Tongue (tissue), 2 donors: ENCODE measurements around the gene PDZD2. TPM values are rescaled to one million over a fixed set of nuclear protein-coding genes. Genes with fewer than 3 reads are reported as not detected.
"Not testable (repeated sequence)": the region's sequence is repeated elsewhere in the genome, so short reads cannot be mapped to it uniquely, and the experiment has no call there.

Experiments used
- DNase-seq: peaks from one replicate; pipeline ENCODE4 v3.0.0-alpha.2; 2015
- total RNA-seq: library from RNA; depleted of rRNA; stranded (reverse); fragments of >200 nt; gene quantifications from one replicate; pipeline ENCODE4 v1.2.3, GENCODE V29; 2014

PDZD2 gene
- total RNA-seq, 1 donor from 2014 or later: 28.6 TPM

DNA sequence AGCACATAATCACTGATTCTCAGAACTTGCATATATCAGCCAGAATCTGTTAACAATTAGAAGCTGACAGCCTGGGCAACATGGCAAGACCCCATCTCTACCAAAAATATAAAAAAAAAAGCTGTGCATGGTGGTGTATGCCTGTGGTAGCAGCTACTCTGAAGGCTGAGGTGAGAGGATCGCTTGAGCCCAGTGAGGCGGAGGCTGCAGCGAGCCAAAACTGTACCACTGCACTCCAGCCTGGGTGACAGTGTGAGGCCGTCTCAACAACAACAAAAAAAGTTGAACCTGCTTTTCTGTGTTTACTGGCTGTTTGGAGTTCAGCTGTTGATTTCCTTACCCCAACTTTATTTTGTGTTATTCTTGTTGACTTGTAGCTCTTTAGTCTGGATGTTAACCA, 468.4 kb downstream of the PDZD2 start:
- no peak for DNase-seq

DNA sequence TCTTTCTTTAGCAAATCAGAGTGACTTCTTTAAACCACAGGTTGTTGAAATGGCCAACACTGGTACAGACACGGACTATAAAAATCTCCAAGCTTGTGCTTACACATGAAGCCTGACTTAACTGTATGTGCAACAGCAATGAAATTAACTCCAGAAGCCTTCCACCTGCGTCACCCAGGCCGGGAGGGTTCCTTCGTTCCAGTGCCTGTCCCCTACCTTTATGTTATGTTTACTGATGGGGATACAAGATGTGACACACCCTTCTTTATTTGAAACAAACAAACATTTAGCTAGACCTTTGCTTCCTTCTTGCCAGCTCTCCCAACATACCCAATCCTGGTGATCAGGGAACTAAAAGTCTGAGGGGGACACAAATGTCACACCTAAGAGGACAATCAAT, 469.2 kb downstream of the PDZD2 start:
- no peak for DNase-seq

DNA sequence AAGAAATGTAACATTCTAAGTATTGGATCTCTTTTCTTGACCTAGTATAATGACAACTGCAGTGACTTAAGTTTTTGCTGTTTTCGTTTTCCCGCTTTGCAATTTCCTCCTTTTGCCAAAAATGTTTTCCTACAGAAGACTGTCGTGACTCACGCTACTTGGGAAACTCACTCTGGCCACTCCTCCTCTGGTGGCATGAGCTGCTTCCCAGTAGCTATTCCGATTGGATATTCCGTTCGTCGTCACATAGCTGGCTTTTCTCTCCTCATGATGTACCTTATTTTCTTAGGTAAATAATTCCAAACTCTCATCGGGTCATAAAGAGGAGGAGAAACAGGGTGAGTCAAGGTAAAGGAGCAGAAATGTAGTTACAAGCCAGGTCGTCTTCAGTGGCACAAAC, 470.3 kb downstream of the PDZD2 start:
- DNase-seq: no peak

DNA sequence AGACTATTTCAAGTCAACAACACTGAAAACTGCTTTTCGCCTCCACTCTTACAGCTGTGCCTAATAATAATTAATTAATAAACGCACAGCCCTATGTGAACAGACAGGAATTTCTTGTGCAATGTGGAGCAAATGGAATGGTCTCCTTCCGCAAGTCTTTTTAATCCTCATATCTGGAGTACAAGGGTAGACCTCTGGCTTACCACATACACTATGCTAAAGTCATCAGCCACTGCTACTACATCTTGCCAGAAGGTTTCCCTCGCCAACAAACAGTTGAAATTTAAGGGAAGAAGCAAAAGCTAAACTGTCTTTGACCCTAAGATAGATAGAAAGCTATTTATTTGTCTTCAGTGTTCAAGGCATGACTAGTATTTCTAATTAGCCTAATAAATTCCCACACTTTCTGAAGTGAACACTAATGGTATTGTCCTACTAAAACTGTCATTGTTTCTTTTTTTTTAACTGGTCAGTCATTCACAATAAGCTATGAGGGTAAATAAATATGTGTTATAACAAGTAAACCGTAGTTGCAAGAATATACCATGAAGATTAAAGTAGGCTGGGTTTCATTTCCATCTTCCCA, 471.3 kb downstream of the PDZD2 start:
- DNase-seq: no peak

DNA sequence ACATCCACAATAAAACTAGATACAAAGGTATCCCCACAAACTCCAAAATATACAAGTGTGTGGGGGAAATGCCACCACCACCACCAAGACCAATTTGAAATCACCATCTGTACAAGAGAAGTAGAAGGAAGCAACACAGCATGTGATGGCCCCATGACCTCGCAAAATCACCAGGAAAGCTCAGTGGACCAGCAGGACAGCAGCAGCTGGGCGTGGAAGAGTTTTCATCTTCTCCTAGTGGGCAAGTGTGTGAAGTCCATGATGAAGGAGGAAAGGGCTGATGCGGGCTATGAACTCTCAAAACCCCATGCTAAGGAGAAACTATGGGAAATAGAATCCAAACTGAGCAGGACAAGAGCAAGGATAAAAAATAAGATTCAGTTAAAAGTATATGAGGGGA, 477.1 kb downstream of the PDZD2 start:
- no peak for DNase-seq

DNA sequence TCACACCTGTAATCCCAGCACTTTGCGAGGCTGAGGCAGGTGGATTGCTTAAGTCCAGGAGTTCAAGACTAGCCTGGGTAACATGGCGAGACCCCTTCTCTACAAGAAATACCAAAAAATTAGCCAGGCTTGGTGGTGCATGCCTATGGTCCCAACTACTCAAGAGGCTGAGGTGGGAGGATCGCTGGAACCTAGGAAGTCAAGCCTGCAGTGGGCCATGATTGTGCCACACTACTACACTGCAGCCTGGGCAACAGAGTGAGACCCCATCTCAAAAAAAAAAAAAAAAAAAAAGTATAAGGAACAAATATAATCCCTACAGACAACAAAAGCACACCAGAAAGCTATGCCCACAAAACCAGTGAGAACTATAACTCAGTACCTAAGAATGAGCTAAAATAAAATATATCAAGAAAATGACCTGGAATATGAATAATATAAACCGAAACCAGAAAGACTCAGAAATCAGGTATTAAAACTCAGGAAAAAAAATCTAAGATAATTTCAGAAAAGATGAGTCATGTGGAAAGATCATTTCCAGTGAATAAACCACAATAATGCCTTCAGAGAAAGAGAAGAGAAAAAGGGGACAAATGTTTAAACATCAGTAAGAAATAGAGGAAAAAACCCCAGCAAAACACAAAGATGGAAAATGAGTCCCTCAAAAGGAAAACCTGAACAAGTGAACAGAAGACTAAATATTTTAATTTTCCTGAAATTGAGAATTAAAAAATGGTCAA, 477.8 kb downstream of the PDZD2 start:
- DNase-seq: no peak

DNA sequence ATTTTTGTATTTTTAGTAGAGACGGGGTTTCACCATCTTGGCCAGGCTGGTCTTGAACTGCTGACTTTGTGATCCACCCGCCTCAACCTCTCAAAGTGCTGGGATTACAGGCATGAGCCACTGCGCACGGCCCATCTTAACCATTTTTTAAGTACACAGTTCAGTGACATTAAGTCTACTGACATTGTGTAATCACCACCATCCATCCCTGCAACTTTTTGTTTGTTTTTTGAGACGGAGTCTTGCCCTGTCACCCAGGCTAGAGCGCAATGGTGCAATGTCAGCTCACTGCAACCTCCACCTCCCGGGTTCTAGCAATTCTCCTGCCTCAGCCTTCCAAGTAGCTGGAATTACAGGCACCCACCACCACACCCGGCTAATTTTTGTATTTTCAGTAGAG, 480.0 kb downstream of the PDZD2 start:
- DNase-seq: not testable (repeated sequence)

DNA sequence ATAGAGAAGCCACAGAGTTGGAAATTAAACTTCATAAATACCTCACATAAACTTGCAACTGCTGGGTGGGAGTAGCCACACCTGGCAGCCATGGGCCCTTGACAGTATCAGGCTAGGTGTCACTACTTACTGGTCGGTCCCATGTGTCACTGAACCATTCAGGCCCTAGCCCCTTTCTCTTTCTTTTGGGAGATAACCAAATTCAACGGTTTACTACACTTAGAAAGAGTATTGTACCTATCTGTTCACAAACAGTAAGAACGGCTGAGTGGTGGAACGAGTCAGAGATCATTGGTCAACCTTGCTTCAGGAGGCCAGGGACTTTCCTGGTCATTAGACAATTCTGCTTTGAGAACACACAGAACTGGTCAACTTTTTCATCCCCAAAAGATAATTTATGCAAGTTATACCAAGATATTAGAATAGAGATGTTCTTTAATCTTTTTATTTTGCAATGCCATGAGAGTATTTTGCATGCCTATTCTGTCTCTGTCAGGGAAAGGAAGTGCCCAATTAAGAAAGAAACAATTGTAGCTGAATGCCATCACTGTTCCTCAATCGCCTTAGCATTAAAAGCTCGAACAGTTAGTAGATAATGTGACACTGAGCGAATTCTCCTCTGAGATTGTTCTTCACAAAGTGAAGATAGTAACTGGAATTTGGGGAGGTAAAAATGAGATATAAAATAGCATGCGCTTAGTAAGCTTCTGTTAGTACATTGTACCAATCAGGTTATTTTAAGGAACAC, 484.3 kb downstream of the PDZD2 start:
- DNase-seq: no peak

DNA sequence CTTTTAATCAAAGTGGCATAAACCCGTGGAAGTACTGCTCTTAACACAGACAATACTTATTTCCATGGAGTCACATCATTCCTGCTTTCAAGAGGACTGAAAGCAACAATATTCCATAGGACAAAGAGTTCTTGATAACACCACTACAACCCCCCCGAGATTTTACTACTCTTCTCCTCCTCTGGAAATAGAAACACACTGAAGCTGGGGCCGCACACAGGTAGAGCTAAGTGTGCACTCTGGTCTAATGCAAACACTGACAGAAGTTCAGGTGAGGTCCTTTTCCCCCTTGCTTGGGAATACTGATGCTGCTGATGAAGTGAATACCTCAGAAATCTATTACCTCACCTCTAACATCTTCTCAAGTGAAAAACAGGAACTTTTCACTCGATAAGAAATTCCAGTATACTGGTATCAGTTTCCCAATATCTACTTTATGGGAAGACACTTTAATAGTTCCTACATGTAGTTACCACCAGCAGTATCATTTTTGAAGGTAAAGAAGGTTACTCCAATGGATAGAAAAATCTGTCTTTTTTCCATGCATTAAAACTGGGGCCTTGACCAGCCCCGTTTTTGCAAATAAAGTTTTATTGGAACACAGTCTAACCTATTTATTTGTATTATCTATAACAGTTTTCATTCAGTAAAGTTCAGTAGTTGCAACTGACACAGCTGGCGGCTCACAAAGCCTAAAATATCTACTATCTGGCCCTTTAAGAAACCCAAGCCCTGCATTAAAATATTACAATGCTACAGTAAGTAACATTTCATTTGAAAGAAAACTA, 485.2 kb downstream of the PDZD2 start:
- DNase-seq: no peak

DNA sequence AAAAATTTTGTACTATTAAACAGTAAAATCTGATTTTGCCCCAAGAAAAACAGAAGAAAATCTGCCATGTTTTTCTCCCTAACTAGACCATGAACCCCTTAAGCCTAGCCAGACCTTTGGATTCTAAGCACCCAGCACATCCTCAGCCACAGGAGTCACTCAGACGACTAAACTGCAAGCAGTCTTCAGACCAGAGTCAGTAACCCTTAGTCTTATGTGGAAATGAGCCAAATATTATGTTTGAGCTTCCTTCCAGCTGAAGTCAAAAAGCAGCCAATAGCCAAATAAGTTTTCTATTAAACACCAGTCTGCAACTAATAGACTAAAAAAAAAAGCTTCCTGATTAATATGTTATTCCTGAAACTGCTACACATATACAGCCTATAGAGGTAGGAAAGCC, 487.8 kb downstream of the PDZD2 start:
- no peak for DNase-seq

DNA sequence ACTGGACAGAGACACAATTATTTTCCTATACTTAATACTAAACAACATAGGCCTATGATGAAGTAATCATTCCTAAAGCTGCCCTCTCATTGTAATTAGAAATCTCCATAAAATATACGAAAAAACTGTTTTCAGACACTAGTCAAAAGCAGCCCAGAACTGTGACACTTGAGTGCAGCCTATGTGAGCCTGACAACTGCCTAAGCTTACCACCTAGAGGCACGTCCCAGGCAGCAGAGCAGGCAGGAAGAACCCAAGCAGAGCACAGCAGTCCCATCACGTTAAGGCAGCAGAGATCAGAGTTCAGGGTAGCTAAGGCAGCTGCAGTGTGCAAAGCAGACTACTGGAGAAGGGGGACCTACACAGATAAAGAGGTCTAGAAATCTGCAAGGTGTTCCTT, 488.8 kb downstream of the PDZD2 start:
- DNase-seq: no peak

DNA sequence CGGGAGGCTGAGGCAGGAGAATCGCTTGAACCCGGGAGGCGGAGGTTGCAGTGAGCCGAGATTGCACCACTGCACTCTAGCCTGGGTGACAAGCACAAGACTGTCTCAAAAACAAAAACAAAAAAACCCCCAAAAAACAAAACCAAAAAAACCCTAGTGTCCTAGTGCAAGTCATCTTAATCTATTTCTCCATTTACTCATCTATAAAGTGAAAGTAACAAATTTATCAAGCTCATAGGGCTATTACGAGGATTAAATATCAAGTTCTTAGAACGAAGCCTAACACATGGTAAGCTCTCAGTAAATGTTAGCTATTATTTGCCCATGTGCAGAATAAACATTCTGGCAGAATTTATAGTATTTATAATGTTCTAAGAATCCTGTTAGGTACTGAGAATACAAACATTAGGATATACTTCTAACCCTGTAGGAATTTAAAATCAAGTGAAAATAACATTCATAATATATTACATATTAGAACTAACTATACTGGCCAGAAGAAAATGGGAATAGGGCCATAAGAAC, 490.2 kb downstream of the PDZD2 start:
- DNase-seq: no peak

DNA sequence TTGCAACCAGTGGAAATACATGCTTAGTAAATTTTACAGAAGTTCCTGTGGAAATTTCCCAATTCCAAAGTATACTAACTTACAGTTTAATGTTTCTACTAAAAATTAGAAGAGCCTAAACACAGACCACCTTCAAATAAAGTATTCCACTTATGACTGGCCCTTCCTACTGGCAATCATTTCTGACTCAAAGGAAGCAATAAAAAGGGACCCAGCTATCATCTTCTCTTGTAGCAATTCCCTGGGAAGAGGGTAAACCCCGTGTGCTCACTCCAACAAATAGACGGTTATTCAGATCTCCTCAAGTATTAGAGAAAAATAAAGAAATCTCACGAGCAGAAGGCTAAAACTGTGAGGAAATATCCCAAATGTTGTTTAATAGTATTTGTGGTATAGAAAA, 491.9 kb downstream of the PDZD2 start:
- DNase-seq: no peak

DNA sequence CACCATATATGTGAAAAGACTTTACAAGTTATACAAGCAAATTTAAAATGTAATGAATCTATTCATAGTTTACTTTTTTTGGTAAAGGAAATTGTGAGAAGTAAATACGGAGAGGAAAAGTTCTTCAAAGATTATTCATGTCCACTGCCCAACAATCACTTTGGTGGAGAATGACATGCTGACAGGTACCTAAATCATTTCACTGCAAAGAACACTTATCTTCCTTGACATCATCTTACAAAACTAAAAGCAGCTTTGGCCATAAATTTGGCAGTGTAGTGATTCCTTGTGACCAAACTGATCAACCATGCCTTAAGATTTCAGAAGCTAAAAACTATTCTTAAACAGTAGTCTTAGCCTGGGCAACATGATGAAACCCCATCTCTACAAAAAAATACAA, 492.7 kb downstream of the PDZD2 start:
- no peak for DNase-seq

DNA sequence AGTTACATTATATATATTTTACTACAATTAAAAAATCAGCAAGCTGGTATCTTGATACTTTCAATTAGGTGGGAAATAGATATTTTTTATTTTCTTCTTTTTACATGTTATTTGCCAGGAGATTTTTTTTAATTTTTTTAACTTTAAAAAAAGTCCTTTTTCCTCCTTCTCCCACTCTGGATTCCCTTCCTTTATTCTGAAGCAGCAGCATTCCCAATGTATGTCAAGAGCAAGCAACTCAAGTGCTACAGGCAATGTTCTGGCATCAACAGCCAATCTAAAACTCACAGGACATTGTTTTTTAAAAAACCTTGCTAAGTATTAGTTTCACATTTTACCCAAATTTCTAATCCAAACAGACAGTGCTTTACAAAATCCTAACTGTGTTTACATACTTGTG, 493.8 kb downstream of the PDZD2 start:
- DNase-seq: no peak

DNA sequence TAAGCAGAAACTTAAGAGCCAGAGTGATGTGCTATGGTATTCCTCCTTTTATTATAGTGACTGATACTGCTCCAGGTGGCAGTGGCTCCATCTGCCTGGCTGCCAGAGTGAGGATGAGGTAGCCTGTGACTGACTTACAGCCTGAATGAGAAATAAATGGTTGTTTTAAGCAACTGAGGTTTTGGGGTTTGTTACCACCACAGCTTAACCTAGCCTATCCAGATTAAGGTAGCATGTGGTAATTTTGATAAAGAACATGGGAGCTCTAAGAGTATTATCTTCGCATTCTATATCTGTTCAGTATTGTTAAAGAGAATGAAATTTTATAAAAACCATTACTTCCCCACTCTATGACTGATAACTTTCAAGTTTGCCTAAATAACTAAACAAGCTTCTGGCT, 496.2 kb downstream of the PDZD2 start:
- no peak for DNase-seq

DNA sequence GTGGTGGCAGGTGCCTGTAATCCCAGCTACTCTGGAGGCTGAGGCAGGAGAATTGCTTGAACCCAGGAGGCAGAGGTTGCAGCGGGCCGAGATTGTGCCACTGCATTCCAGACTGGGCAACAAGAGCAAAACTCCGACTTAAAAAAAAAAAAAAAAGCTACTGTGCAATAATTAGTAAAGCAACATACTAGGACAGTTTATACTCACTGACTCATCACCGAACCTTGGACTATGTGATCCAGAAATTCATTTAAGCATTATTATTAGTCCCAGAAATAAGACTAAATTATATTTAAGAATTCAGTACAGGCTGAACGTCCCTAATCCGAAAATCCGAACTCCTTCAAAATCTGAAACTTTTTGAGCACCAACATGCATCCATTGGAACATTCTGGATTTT, 497.4 kb downstream of the PDZD2 start:
- no peak for DNase-seq

DNA sequence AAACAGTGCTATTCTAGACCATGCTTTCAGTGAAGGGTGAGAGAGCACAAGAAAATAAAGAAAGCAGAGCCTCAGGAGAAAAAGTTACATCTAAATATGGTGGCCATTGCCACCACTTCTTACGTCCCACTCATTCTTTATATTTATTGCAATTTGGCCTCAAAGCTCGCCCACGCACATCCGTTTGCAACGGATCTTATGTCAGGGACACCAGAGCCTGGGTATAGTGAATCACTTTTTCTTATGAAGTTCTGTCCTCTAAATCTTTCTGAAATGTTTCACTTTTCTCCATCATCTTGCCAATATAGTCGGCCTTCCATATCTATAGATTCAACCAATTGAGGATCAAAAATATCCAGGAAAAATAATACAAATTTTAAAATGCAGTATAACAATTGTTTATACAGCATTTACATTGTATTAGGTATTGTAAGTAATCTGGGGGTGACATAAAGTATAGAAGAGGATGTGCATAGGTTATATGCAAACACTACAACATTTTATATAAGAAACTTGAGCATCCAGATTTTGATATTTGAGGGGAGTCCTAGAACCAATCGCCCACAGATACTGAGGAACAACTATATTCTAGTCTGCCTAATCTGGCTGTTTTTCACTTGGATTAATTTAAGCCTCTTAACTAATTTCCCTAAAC, 500.0 kb downstream of the PDZD2 start:
- DNase-seq: no peak

DNA sequence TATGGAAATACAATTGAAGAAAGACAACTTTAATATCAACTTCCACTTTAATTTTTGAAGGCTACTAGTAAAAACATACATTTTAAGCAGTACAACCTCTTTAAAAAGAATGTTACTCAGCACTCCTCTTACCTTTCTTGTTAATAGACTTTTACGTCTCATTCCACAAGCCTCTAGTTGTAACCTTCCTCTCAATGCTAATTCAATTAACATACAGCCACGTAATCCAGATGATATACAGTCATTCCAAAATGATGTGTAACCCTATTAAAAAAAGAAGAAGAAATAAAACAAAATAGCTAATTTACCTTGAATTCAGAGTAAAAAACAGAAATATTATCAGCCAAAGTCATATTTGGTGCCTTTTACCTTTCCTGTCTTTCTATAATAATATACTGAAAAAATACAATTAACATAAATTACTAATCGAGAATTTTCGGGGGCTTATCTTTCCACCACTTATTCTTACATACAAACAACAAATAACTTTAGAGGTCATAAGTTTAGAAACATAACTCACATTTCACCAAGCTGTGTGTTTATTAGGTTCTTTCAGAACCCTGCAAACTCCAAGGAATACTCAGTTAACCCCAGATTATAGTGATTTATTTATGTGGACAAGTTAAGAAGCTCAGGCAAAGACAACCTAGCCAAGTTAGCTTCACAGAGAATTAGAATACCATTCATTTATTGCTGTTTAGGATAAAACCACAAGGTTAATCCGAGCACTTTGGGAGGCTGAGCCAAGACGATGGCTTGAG, 504.9 kb downstream of the PDZD2 start:
- no peak for DNase-seq

DNA sequence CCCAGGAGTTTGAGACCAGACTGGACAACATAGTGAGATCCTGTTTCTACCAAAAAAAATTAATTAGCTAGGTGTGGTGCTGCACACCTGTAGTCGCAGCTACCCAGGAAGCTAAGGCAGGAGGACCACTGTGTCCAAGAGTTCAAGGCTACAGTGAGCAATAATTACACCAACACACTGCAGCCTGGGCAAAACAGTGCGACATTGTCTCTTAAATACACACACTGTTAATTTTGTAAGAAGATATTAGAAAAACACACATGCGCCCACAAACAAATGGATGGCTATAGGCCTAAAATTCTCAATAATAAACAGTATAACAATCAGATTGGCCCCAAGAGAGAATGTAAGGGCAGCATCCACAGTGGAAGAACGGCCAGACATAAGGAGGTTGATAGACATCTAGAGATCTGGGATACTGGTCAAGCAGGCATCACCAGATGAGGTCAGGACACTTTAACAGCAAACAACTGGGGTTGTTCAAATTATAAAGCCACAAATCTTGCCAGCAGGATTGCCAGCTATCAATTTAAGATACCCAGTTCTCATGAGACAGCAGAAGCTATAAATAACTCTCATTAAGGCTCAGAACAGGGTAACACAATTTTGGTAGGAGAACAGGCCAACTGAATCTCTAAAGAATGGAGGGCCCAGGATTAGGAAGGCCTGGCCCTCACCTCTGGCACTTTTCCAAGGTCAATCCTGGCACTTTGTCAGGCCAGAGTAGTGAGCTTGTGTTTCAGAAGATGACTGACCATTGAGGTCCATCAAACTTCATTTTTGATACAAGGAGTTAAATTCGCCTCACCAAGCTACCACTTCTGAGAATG, 505.7 kb downstream of the PDZD2 start:
- no peak for DNase-seq
